DOHH2 (cell line): ENCODE measurements around the gene PCK2.

Experiments
- H3F3A ChIP-seq: fragments of 200-600 bp; sonication (generic), shearing (Covaris generic); 2 replicates; pipeline ENCODE4 v1.6.0; 2016; ENCODE audit warnings: antibody characterized with exemption, mild to moderate bottlenecking; ENCODE audit not compliant: control insufficient read depth, insufficient read depth
- H3K27ac ChIP-seq: fragments of 200-600 bp; sonication (generic); 2 replicates; pipeline ENCODE4 v1.5.1; 2014; ENCODE audit warnings: low read depth, mild to moderate bottlenecking, low read length, moderate library complexity
- H3K27me3 ChIP-seq: fragments of 200-600 bp; sonication (generic); 2 replicates; pipeline ENCODE4 v1.6.1; 2014; ENCODE audit warnings: mild to moderate bottlenecking, low read length, mixed read lengths; ENCODE audit not compliant: control insufficient read depth
- H3K36me3 ChIP-seq: fragments of 200-600 bp; sonication (generic); 2 replicates; pipeline ENCODE4 v1.6.1; 2014; ENCODE audit warnings: mild to moderate bottlenecking, low read length, moderate library complexity, mixed read lengths; ENCODE audit not compliant: control insufficient read depth
- H3K4me1 ChIP-seq: fragments of 200-600 bp; sonication (generic); 2 replicates; pipeline ENCODE4 v1.6.1; 2014; ENCODE audit warnings: mild to moderate bottlenecking, low read length, mixed read lengths; ENCODE audit not compliant: control insufficient read depth
- H3K4me2 ChIP-seq: fragments of 200-600 bp; sonication (generic); 2 replicates; pipeline ENCODE4 v1.6.0; 2014; ENCODE audit warnings: mild to moderate bottlenecking, low read length, moderate library complexity
- H3K4me3 ChIP-seq: fragments of 200-600 bp; sonication (generic); 2 replicates; pipeline ENCODE4 v1.5.1; 2014; ENCODE audit warnings: mild to moderate bottlenecking, low read length, mixed read lengths
- H3K79me2 ChIP-seq: fragments of 200-600 bp; sonication (generic); 2 replicates; pipeline ENCODE4 v1.6.1; 2014; ENCODE audit warnings: mild to moderate bottlenecking, low read length, mixed read lengths; ENCODE audit not compliant: control insufficient read depth
- H3K9me2 ChIP-seq: fragments of 200-600 bp; sonication (generic); replicated peaks from 2 replicates; pipeline ENCODE4 v1.6.1; 2014; ENCODE audit warnings: mild to moderate bottlenecking, low read length, mixed read lengths; ENCODE audit not compliant: control insufficient read depth
- H3K9me3 ChIP-seq: fragments of 200-600 bp; sonication (generic); 2 replicates; pipeline ENCODE4 v1.6.1; 2014; ENCODE audit warnings: antibody characterized with exemption, low read length, mixed read lengths; ENCODE audit not compliant: control insufficient read depth, insufficient read depth
- H4K20me1 ChIP-seq: fragments of 200-600 bp; sonication (generic); 2 replicates; pipeline ENCODE4 v1.6.0; 2014; ENCODE audit warnings: low read depth, mild to moderate bottlenecking, antibody characterized with exemption, low read length, moderate library complexity; ENCODE audit not compliant: control insufficient read depth, insufficient read depth
- EZH2phosphoT487 ChIP-seq: fragments of 200-600 bp; sonication (generic); IDR thresholded peaks from 2 replicates; pipeline ENCODE4 v1.6.1; 2017; ENCODE audit warnings: borderline replicate concordance, mild to moderate bottlenecking, antibody characterized with exemption, low read length, moderate library complexity, mixed read lengths
- TF ChIP-seq, protein P1 (sequence below): fragments of 200-600 bp; sonication (generic); IDR thresholded peaks from one replicate; pipeline ENCODE4 v1.5.1; 2014; ENCODE audit warnings: antibody characterized with exemption, mild to moderate bottlenecking, low read depth, low read length; ENCODE audit not compliant: poor library complexity, severe bottlenecking

PCK2 gene

DNA sequence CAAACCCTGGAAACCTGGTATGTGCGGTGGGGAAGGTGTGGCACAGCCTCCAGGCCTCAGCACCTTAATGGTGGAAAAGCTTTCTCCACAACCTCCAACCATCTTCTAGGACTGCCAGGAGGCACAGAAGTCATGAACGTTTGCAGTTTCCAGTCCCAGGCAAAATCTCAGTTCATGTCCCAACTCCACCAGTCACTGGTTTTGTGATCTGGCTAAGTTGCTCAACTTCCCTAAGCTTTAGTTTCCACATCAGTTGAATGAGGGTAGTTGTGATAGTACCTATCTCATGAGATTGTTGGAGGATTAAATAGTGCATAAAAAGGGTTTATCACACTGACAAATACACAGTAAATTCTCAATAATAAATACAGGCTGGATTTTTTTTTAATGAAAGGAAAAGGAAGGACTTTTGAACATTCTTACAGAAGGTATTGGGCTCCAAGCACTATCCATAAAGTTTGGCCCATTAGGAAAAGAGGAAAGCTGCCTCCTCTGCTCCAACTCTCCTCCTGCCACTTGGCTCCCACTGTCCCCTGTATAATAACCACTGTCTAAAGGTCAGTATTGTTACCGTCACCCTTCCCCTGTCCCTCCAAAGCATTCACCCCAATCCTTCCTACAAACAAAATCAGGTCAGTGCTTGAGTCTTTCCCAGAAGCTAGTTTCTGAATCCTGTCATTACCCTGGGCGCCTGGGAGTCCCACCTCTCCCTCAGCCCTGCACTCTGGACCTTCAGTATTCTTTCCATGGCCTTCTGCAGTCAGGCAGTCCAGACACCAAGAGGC, 6.3 kb downstream of the PCK2 start:
- TF ChIP-seq EZH2phosphoT487, result no peak
- TF ChIP-seq, protein P1, sequence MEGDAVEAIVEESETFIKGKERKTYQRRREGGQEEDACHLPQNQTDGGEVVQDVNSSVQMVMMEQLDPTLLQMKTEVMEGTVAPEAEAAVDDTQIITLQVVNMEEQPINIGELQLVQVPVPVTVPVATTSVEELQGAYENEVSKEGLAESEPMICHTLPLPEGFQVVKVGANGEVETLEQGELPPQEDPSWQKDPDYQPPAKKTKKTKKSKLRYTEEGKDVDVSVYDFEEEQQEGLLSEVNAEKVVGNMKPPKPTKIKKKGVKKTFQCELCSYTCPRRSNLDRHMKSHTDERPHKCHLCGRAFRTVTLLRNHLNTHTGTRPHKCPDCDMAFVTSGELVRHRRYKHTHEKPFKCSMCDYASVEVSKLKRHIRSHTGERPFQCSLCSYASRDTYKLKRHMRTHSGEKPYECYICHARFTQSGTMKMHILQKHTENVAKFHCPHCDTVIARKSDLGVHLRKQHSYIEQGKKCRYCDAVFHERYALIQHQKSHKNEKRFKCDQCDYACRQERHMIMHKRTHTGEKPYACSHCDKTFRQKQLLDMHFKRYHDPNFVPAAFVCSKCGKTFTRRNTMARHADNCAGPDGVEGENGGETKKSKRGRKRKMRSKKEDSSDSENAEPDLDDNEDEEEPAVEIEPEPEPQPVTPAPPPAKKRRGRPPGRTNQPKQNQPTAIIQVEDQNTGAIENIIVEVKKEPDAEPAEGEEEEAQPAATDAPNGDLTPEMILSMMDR, result no peak
- no peaks in the 10 kb centered on the region for H4K20me1 ChIP-seq
- no peaks in the 10 kb centered on the region for H3K27me3 ChIP-seq
- H3K9me3 ChIP-seq, result no peaks in the 10 kb centered on the region
- H3K9me2 ChIP-seq, result no peaks in the 10 kb centered on the region
- peaks cover 3% of the 10 kb centered on the region; the same call in 1 of the 2 replicates for H3F3A ChIP-seq
- H3K4me1 ChIP-seq, result peaks cover 6% of the 10 kb centered on the region
- no peak overlapping the region for H3K4me2 ChIP-seq
- H3K36me3 ChIP-seq, result peaks cover 49% of the 10 kb centered on the region
- peaks cover 5% of the 10 kb centered on the region for H3K79me2 ChIP-seq
- H3K27ac ChIP-seq, result no peak overlapping the region
- H3K4me3 ChIP-seq, result no peak overlapping the region

DNA sequence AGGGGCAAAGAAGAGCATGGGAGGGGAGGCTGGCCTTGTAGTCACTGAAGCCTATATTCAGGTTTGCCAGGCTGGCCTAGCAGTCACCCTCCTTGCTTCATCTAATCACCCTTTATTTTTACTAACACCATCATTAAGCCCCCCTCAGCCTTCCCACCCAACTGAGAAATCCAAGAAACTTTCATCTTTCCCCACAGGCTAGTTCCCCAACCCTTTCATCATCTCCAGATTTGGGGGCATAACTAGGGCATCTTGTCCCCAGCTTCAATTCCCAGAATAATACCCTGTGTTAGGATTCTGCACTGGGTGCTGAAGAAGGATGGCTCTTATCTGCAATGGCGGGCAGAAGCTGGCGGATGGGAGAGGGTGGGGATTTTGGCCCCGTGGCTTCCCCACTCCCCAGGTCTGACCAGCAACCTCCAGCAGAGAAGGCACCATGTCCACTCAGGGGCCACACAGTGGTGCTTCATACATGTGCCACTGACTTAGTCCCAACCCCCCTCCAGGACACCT, 6.9 kb downstream of the PCK2 start:
- TF ChIP-seq, protein P1, result no peak
- no peak for TF ChIP-seq EZH2phosphoT487
- Histone ChIP-seq H3K79me2 (no peaks in the 10 kb centered on the region), H3K36me3 (peaks cover 49% of the 10 kb centered on the region), H3K4me1 (no peaks in the 10 kb centered on the region), H3F3A (no peaks in the 10 kb centered on the region), H3K9me2 (no peaks in the 10 kb centered on the region), H3K4me3 (no peak overlapping the region), H3K27ac (no peak overlapping the region), H4K20me1 (no peaks in the 10 kb centered on the region), H3K4me2 (no peak overlapping the region), H3K9me3 (no peaks in the 10 kb centered on the region), H3K27me3 (no peaks in the 10 kb centered on the region)

DNA sequence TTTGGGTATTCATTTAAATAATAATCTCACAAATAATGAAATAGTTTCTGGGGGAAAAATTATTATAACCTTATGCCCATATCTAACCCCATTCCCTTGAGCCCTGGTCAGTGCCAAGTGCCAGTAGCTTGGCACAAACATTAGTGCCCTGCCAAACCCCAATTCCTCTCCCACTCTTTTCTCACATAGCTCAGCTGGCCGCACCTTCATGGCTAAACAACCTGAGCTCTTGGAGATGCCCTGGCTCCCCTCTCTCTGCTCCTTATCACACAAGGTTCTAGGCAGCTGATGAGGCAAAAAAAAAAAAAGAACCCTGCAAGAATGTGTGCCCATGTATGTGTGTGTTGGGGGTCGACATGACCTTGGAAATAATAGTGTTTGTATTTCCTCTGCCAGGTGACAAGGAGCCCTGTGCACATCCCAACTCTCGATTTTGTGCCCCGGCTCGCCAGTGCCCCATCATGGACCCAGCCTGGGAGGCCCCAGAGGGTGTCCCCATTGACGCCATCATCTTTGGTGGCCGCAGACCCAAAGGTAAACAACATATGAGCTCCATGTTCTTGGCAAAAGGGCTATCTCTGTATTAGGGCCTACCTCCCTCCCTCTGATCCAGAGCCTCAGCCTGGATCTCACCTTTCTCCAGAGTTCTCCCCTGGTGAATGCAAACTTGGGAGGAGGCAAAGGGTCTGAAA, 8.4 kb downstream of the PCK2 start:
- Histone ChIP-seq H3K27ac (no peak overlapping the region), H3K36me3 (peaks cover 43% of the 10 kb centered on the region), H3K4me1 (no peaks in the 10 kb centered on the region), H3K79me2 (no peaks in the 10 kb centered on the region), H3K4me3 (no peak overlapping the region), H3K9me3 (no peaks in the 10 kb centered on the region), H4K20me1 (no peaks in the 10 kb centered on the region), H3F3A (no peaks in the 10 kb centered on the region; the same call in 1 of the 2 replicates), H3K27me3 (no peaks in the 10 kb centered on the region), H3K4me2 (no peak overlapping the region), H3K9me2 (no peaks in the 10 kb centered on the region)
- TF ChIP-seq EZH2phosphoT487, result no peak
- TF ChIP-seq, protein P1, result no peak
